Retinal pigment epithelial cell (primary cell): ENCODE measurements around the gene S100A7.

Experiments used
- DNase-seq: peaks from one replicate; pipeline ENCODE4 v3.0.0-alpha.2; 2010; ENCODE audit warnings: low read depth
- H3K4me3 ChIP-seq: 2 replicates; pipeline ENCODE4 v1.5.1; 2011; ENCODE audit warnings: mild to moderate bottlenecking, low read length, control low read depth, moderate library complexity
- TF ChIP-seq, protein P1 (sequence below): conservative IDR thresholded peaks from 2 replicates; pipeline ENCODE4 v1.5.1; 2011; ENCODE audit warnings: low read depth, low read length, control low read depth, inconsistent platforms

Gene S100A7

GRCh38 chr1:153490272-153491051 lies 30.0 kb upstream of the S100A7 start:
- peak; percentile 70 for DNase-seq

DNA sequence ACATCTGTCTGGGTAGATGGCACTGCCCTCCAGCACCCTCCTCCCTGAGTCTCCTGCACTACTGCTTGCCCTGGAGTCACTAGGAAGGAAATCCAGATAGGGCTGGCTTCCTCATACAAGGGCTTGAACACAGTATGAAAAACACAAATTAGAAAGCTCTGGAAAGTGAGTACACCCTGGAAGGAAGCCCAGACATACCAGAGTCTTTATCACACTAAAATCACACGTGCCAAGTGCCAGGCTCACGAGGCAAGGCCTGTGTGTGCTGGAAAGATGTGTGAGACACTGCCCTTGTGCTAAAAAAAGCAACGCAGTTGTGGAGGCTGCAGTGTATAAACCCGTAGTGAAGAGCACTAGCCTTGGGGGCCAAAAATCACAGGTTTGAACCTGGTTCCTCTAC lies 28.3 kb upstream of the S100A7 start:
- H3K4me3 ChIP-seq: no peak overlapping the region
- TF ChIP-seq, protein P1, sequence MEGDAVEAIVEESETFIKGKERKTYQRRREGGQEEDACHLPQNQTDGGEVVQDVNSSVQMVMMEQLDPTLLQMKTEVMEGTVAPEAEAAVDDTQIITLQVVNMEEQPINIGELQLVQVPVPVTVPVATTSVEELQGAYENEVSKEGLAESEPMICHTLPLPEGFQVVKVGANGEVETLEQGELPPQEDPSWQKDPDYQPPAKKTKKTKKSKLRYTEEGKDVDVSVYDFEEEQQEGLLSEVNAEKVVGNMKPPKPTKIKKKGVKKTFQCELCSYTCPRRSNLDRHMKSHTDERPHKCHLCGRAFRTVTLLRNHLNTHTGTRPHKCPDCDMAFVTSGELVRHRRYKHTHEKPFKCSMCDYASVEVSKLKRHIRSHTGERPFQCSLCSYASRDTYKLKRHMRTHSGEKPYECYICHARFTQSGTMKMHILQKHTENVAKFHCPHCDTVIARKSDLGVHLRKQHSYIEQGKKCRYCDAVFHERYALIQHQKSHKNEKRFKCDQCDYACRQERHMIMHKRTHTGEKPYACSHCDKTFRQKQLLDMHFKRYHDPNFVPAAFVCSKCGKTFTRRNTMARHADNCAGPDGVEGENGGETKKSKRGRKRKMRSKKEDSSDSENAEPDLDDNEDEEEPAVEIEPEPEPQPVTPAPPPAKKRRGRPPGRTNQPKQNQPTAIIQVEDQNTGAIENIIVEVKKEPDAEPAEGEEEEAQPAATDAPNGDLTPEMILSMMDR: no peak
- DNase-seq: peak; percentile 31

More at GRCh38 chr1:153490272-153491051, 30.0 kb upstream of the S100A7 start:
- TF ChIP-seq, protein P1: no peak
- no peak overlapping the region for H3K4me3 ChIP-seq

- TF ChIP-seq, protein P1: no peak
- DNase-seq: no peak
- no peak overlapping the region for H3K4me3 ChIP-seq
Observed at GRCh38 chr1:153487707-153488106, 27.3 kb upstream of the S100A7 start.

GRCh38 chr1:153485863-153486262 lies 25.4 kb upstream of the S100A7 start:
- DNase-seq: peak; percentile 56
- TF ChIP-seq, protein P1: no peak
- H3K4me3 ChIP-seq: no peak overlapping the region

GRCh38 chr1:153483776-153484175 lies 23.3 kb upstream of the S100A7 start:
- DNase-seq: no peak
- no peak overlapping the region for H3K4me3 ChIP-seq
- TF ChIP-seq, protein P1: no peak

DNA sequence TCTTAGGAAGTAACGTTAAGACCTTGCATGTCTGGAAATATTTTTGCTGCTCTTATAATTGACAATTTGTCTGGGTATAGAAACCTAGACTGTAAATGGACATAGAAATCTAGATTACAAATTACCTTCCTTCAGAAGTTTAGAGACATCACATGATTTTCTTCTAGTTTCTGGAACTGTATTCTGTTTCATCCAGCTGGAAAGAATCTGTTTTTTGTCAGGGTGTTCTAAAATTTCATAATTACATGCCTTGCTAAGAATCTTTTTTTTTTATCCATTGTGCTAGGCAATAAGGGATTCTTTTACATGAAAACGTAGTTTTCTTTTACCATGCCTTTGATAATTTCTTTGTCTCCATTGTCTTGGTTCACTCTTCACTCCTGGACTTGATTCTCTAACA lies 20.7 kb upstream of the S100A7 start:
- no peak for DNase-seq
- TF ChIP-seq, protein P1: no peak
- no peak overlapping the region for H3K4me3 ChIP-seq
